Lower lobe of right lung (tissue), 2 donors: Measurements from ENCODE around the gene TNFAIP1. TPM values are rescaled to one million over a fixed set of nuclear protein-coding genes. Genes with fewer than 3 reads are reported as not detected.

Experiments used
- ATAC-seq, 2 donors: fragments of 200-7000 bp; cut with Tn5 transposase; one replicate each; pipeline ENCODE4 v1.9.1; 2020 to 2022; ENCODE audit warnings: mild to moderate bottlenecking in 2 of 2, moderate library complexity in 2 of 2
- DNase-seq: peaks from one replicate; pipeline ENCODE4 v3.0.0-alpha.2; 2020
- H3K27ac ChIP-seq: fragments of 200-600 bp; one replicate; pipeline ENCODE4 v1.8.0; 2022
- H3K27me3 ChIP-seq: fragments of 200-600 bp; one replicate; pipeline ENCODE4 v1.8.0; 2022; ENCODE audit warnings: low read depth
- H3K36me3 ChIP-seq: fragments of 200-600 bp; one replicate; pipeline ENCODE4 v1.8.0; 2022; ENCODE audit warnings: mild to moderate bottlenecking
- H3K4me1 ChIP-seq: fragments of 200-600 bp; one replicate; pipeline ENCODE4 v1.8.0; 2022
- H3K4me3 ChIP-seq: fragments of 200-600 bp; one replicate; pipeline ENCODE4 v1.8.0; 2022; ENCODE audit warnings: mild to moderate bottlenecking
- H3K9me3 ChIP-seq: fragments of 200-600 bp; one replicate; pipeline ENCODE4 v1.8.0; 2022
- CTCF ChIP-seq: fragments of 200-600 bp; IDR thresholded peaks from one replicate; pipeline ENCODE4 v1.8.0; 2022; ENCODE audit warnings: antibody characterized with exemption, mild to moderate bottlenecking
- intact Hi-C: fragments of 100-400 bp; cut with DNase I; formaldehyde crosslinking; loops from one replicate; pipeline ENCODE4 v1.11.0; 2022
- total RNA-seq: library from RNA; stranded (reverse); fragmentation: NEBNext Ultra II Directional; extraction: Animal tissue kit (Norgen Biotek cat#: 25700); gene quantifications from one replicate; pipeline ENCODE4 v1.2.1, GENCODE V29; 2021
- donor health status: DM: no; HTN: yes; CAD: no; lungs with severe emphysema.

The TNFAIP1 gene
- total RNA-seq, 1 donor from 2014 or later: 56.1 TPM

- TF ChIP-seq CTCF: no peak
- Histone ChIP-seq H3K36me3 (peaks cover 17% of the 10 kb centered on the region), H3K4me1 (peaks cover 36% of the 10 kb centered on the region), H3K4me3 (no peak overlapping the region), H3K27ac (no peak overlapping the region), H3K27me3 (peaks cover 4% of the 10 kb centered on the region), H3K9me3 (no peaks in the 10 kb centered on the region)
- intact Hi-C loops: no loop called here
- DNase-seq (no peak), ATAC-seq (no peak)
Measured at GRCh38 chr17:28368306-28368831, 32.8 kb downstream of the TNFAIP1 start.

GRCh38 chr17:28368915-28369683 lies 33.5 kb downstream of the TNFAIP1 start:
- H3K36me3 ChIP-seq: peaks cover 10% of the 10 kb centered on the region
- no peaks in the 10 kb centered on the region for H3K9me3 ChIP-seq
- H3K4me1 ChIP-seq: peaks cover 36% of the 10 kb centered on the region
- DNase-seq (no peak), ATAC-seq (no peak)
- H3K4me3 ChIP-seq: no peak overlapping the region
- H3K27ac ChIP-seq: no peak overlapping the region
- no peak for TF ChIP-seq CTCF
- intact Hi-C loops: no loop called here
- peaks cover 4% of the 10 kb centered on the region for H3K27me3 ChIP-seq

GRCh38 chr17:28369684-28370034 lies 34.1 kb downstream of the TNFAIP1 start:
- no peak for TF ChIP-seq CTCF
- no peak for DNase-seq
- Histone ChIP-seq H3K4me1 (peaks cover 36% of the 10 kb centered on the region), H3K27me3 (peaks cover 4% of the 10 kb centered on the region), H3K36me3 (peaks cover 4% of the 10 kb centered on the region), H3K4me3 (no peak overlapping the region), H3K27ac (no peak overlapping the region), H3K9me3 (no peaks in the 10 kb centered on the region)
- no peak for ATAC-seq
- intact Hi-C loops: no loop called here

GRCh38 chr17:28370035-28370743 lies 34.6 kb downstream of the TNFAIP1 start, which contains the start of gene VTN:
VTN (minus strand) TSS chr17:28370307; CDS start chr17:28370203, 104 bp downstream.
- intact Hi-C loops: no loop called here
- H3K36me3 ChIP-seq: no peaks in the 10 kb centered on the region
- TF ChIP-seq CTCF: no peak
- peak within 1 kb of the TSS; percentile 52 for H3K4me3 ChIP-seq
- peak within 1 kb of the TSS; percentile 50 for H3K27ac ChIP-seq
- ATAC-seq (peak; percentile 41 to 54), DNase-seq (peak; percentile 67)
- peaks cover 36% of the 10 kb centered on the region for H3K4me1 ChIP-seq
- H3K9me3 ChIP-seq: no peaks in the 10 kb centered on the region
- peaks cover 4% of the 10 kb centered on the region for H3K27me3 ChIP-seq

- Histone ChIP-seq H3K36me3 (no peaks in the 10 kb centered on the region), H3K4me1 (peaks cover 36% of the 10 kb centered on the region), H3K9me3 (no peaks in the 10 kb centered on the region), H3K27me3 (peaks cover 4% of the 10 kb centered on the region), H3K4me3 (peak overlapping the region; percentile 52), H3K27ac (peak overlapping the region; percentile 50)
- ATAC-seq (no peak), DNase-seq (no peak)
- no peak for TF ChIP-seq CTCF
- intact Hi-C loops: no loop called here
Measured at GRCh38 chr17:28370744-28371103, 35.2 kb downstream of the TNFAIP1 start.
